HepG2 (cell line): ENCODE results near the gene LRRC70. TPM values are rescaled to one million over a fixed set of nuclear protein-coding genes. Genes with fewer than 3 reads are reported as not detected.

ENCODE experiments used
- ATAC-seq: fragments of 200-7000 bp; cut with Tn5 transposase; 3 replicates; pipeline ENCODE4 v1.9.1; 2020; ENCODE audit warnings: mild to moderate bottlenecking, moderate library complexity
- BruUV-seq: library from RNA; stranded (reverse); fragments of 400-500 nt; replicated peaks from 2 replicates; lab custom pipeline; 2021; lab: Mats Ljungman, UMichigan
- CTCF ChIA-PET: fragments of 300-600 bp; formaldehyde crosslinking; extraction: SDS; loops from one replicate; lab custom pipeline; 2021; ENCODE audit warnings: low total read pairs, inconsistent platforms, low intra/inter-chr PET ratio; lab: Yijun Ruan, JAX
- POLR2A ChIA-PET: fragments of 350-600 bp; sonication (Branson Sonifier 250); formaldehyde crosslinking; loops from one replicate; lab custom pipeline; 2020; ENCODE audit warnings: antibody characterized with exemption, inconsistent platforms; lab: Yijun Ruan, JAX
- DNase-seq: peaks from one replicate; pipeline ENCODE4 v3.0.0-alpha.2; 2015; ENCODE audit warnings: low spot score
- FAIRE-seq: peaks from 3 replicates; lab custom pipeline; 2011; peaks lifted over from hg19 to GRCh38; lab: Jason Lieb, UNC
- H2AFZ ChIP-seq: one replicate; pipeline ENCODE4 v1.6.1; 2011; ENCODE audit warnings: low read length, inconsistent platforms
- H3K27ac ChIP-seq: fragments of 300-600 bp; 3 replicates; pipeline ENCODE4 v1.8.0; 2011; ENCODE audit warnings: mixed run types, mild to moderate bottlenecking, mixed read lengths, low read length, inconsistent platforms; ENCODE audit not compliant: insufficient read depth; ENCODE audit errors: extremely low read length
- H3K27me3 ChIP-seq, 2 experiments: fragments of 200-600 bp in 1 of 2; 2 replicates in 1 of 2; 3 replicates in 1 of 2; pipeline versions ENCODE4 v1.6.0 to v1.8.0; 2011; ENCODE audit warnings: low read length in 2 of 2, mild to moderate bottlenecking in 2 of 2, moderate library complexity in 2 of 2, inconsistent platforms in 1 of 2; ENCODE audit not compliant: insufficient read depth in 2 of 2, control insufficient read depth in 1 of 2
- H3K36me3 ChIP-seq, 2 experiments: fragments of 200-600 bp in 1 of 2; replicated peaks in 1 of 2; 2 replicates in 1 of 2; 3 replicates in 1 of 2; pipeline versions ENCODE4 v1.5.1 to v1.8.0; 2011; ENCODE audit warnings: low read length in 2 of 2, inconsistent platforms in 1 of 2; ENCODE audit not compliant: insufficient read depth in 2 of 2, control insufficient read depth in 1 of 2
- H3K4me1 ChIP-seq: 2 replicates; pipeline ENCODE4 v1.5.1; 2012; ENCODE audit warnings: low read length, inconsistent platforms; ENCODE audit not compliant: insufficient read depth
- H3K4me2 ChIP-seq: 2 replicates; pipeline ENCODE4 v1.6.0; 2011; ENCODE audit warnings: low read depth, low read length, inconsistent platforms
- H3K4me3 ChIP-seq, 3 experiments: fragments of 200-600 bp in 1 of 3; sonication (generic), shearing (Covaris generic) in 1 of 3; replicated peaks in 1 of 3; 2 replicates each; pipeline ENCODE4 v1.5.1; 2011 to 2016; ENCODE audit warnings: low read length in 3 of 3, inconsistent platforms in 2 of 3, low read depth in 2 of 3, mild to moderate bottlenecking in 2 of 3, control low read depth in 1 of 3, mixed read lengths in 1 of 3; ENCODE audit not compliant: insufficient read depth in 1 of 3
- H3K79me2 ChIP-seq: one replicate; pipeline ENCODE4 v1.6.1; 2011; ENCODE audit warnings: low read length, inconsistent platforms; ENCODE audit not compliant: insufficient read depth
- H3K9ac ChIP-seq: 2 replicates; pipeline ENCODE4 v1.6.0; 2011; ENCODE audit warnings: mild to moderate bottlenecking, low read depth, low read length, inconsistent platforms; ENCODE audit not compliant: insufficient read depth
- H3K9me3 ChIP-seq: 2 replicates; pipeline ENCODE4 v1.5.1; 2012; ENCODE audit warnings: mild to moderate bottlenecking, low read length
- H4K20me1 ChIP-seq: 2 replicates; pipeline ENCODE4 v1.6.0; 2011; ENCODE audit warnings: inconsistent platforms, mild to moderate bottlenecking, low read length, moderate library complexity; ENCODE audit not compliant: insufficient read depth
- AKAP8 ChIP-seq: sonication (generic); formaldehyde crosslinking; IDR thresholded peaks from 2 replicates; pipeline ENCODE4 v1.5.1; 2020; ENCODE audit warnings: mild to moderate bottlenecking, missing genetic modification reagents
- ASH2L ChIP-seq: fragments of 300-600, 200-600 bp; sonication (generic); IDR thresholded peaks from 2 replicates; pipeline ENCODE4 v1.7.0; 2017; ENCODE audit warnings: low read depth, mild to moderate bottlenecking, moderate library complexity, mixed read lengths, low read length; ENCODE audit not compliant: insufficient read length
- ATF1 ChIP-seq: IDR thresholded peaks from 2 replicates; pipeline ENCODE4 v1.6.1; 2016; ENCODE audit warnings: mild to moderate bottlenecking, control low read depth
- CEBPB ChIP-seq: IDR thresholded peaks from 2 replicates; pipeline ENCODE4 v1.6.1; 2011; ENCODE audit warnings: low read depth, low read length, improper control_type of control experiment, borderline replicate concordance
- CENPBD1 ChIP-seq: sonication (generic); formaldehyde crosslinking; IDR thresholded peaks from 2 replicates; pipeline ENCODE4 v1.8.0; 2022; ENCODE audit warnings: missing genetic modification reagents, low read depth, mild to moderate bottlenecking, borderline replicate concordance
- ELF4 ChIP-seq: sonication (generic); formaldehyde crosslinking; IDR thresholded peaks from 2 replicates; pipeline ENCODE4 v1.5.0; 2020; ENCODE audit warnings: missing genetic modification reagents, mild to moderate bottlenecking, moderate library complexity, borderline replicate concordance
- GATA4 ChIP-seq: sonication (generic); IDR thresholded peaks from 2 replicates; pipeline ENCODE4 v1.6.1; 2016; ENCODE audit warnings: antibody characterized with exemption, low read depth, borderline replicate concordance
- GATAD1 ChIP-seq: IDR thresholded peaks from 2 replicates; pipeline ENCODE4 v1.6.1; 2016; ENCODE audit warnings: missing genetic modification reagents, missing compliant biosample characterization
- LBX2 ChIP-seq: sonication (generic); formaldehyde crosslinking; IDR thresholded peaks from 2 replicates; pipeline ENCODE4 v1.5.0; 2020; ENCODE audit warnings: missing genetic modification reagents, mild to moderate bottlenecking, borderline replicate concordance
- MAF1 ChIP-seq: sonication (generic); formaldehyde crosslinking; IDR thresholded peaks from 2 replicates; pipeline ENCODE4 v1.5.0; 2020; ENCODE audit warnings: missing genetic modification reagents, borderline replicate concordance
- MYC ChIP-seq: sonication (generic); formaldehyde crosslinking; IDR thresholded peaks from 2 replicates; pipeline ENCODE4 v1.9.0; 2021; ENCODE audit warnings: missing genetic modification reagents, borderline replicate concordance
- MZF1 ChIP-seq: sonication (generic); formaldehyde crosslinking; IDR thresholded peaks from 2 replicates; pipeline ENCODE4 v1.8.1; 2023; ENCODE audit warnings: mild to moderate bottlenecking, missing genetic modification reagents, borderline replicate concordance
- RCOR2 ChIP-seq: IDR thresholded peaks from 2 replicates; pipeline ENCODE4 v1.6.1; 2016; ENCODE audit warnings: missing biosample characterization, missing genetic modification reagents
- ZNF12 ChIP-seq: sonication (generic); formaldehyde crosslinking; IDR thresholded peaks from 2 replicates; pipeline ENCODE4 v1.5.0; 2020; ENCODE audit warnings: missing genetic modification reagents
- ZNF788 ChIP-seq: sonication (generic); formaldehyde crosslinking; IDR thresholded peaks from 2 replicates; pipeline ENCODE4 v1.5.0; 2020; ENCODE audit warnings: mild to moderate bottlenecking, missing genetic modification reagents, borderline replicate concordance
- ZNF883 ChIP-seq: sonication (generic); formaldehyde crosslinking; IDR thresholded peaks from 2 replicates; pipeline ENCODE4 v1.5.1; 2020; ENCODE audit warnings: mild to moderate bottlenecking, missing genetic modification reagents; ENCODE audit errors: not compliant biosample characterization
- ZSCAN30 ChIP-seq: sonication (generic); formaldehyde crosslinking; IDR thresholded peaks from 2 replicates; pipeline ENCODE4 v1.5.0; 2020; ENCODE audit warnings: mild to moderate bottlenecking, missing genetic modification reagents
- WGBS: methylation state at CpG from one replicate; pipeline ENCODE4 v1.1.6; 2017; ENCODE audit warnings: low lambda C conversion rate; 5-methylcytosine and 5-hydroxymethylcytosine counted together
- in situ Hi-C: cut with HindIII; loops from 2 replicates; pipeline ENCODE4 v1.10.0; 2017; ENCODE audit warnings: low pct_unique_long_range_greater_than_20kb; ENCODE audit not compliant: extremely low pct_ligation_motif_present
- intact Hi-C: fragments of 100-400 bp; cut with micrococcal nuclease; formaldehyde crosslinking; loops from one replicate; pipeline ENCODE4 v1.10.0; 2022; ENCODE audit not compliant: unreplicated experiment
- polyA plus RNA-seq, 8 experiments: library from polyadenylated mRNA; depleted of rRNA in 3 of 8; stranded (reverse) in 7 of 8; unstranded in 1 of 8; fragments of >200 nt; fragmentation: Illumina TruSeq in 4 of 8; extraction: Trizol in 4 of 8; gene quantifications; 2 replicates each; pipeline versions ENCODE4 v1.2.1 to v1.2.3, GENCODE V29; 2011 to 2016; ENCODE audit warnings: low read depth in 4 of 8, missing spikeins in 1 of 8, mixed read lengths in 1 of 8; ENCODE audit not compliant: insufficient read depth in 1 of 8
- total RNA-seq, 5 experiments: library from RNA; depleted of rRNA; stranded (reverse); fragments of >200 nt; fragmentation: Illumina TruSeq; extraction: Trizol; gene quantifications; 2 replicates each; pipeline ENCODE4 v1.2.3, GENCODE V29; 2016; ENCODE audit warnings: low read depth in 1 of 5

The LRRC70 gene
- total and polyA plus RNA-seq, 2 of the 13 experiments (the other 11 are each of a cell fraction or from before 2014, with no cell fraction given): 0.05 to 0.71 TPM

- no peak overlapping the region for H3K4me3 ChIP-seq
- 99% methylated on average over 4 of the region's 4 CpGs for WGBS
- ChIA-PET POLR2A (no interaction called here), CTCF (no interaction called here)
- peaks cover 3 to 16% of the 10 kb centered on the region in 2 experiments; a peak in 4 of 5 replicates for H3K36me3 ChIP-seq
- no peak overlapping the region for H2AFZ ChIP-seq
- TF ChIP-seq ASH2L (no peak), CENPBD1 (CRISPR knock-in tag) (no peak), ATF1 (CRISPR knock-in tag) (no peak), ZNF788 (no peak), MAF1 (CRISPR knock-in tag) (no peak), ZNF12 (CRISPR knock-in tag) (no peak), GATA4 (no peak), CEBPB (no peak), LBX2 (no peak)
- ATAC-seq (no peak), FAIRE-seq (no peak), DNase-seq (no peak)
- intact Hi-C loops (no loop called here), in situ Hi-C loops (no loop called here)
- H3K9ac ChIP-seq: no peak overlapping the region
- no peak overlapping the region for H3K4me2 ChIP-seq
- H3K9me3 ChIP-seq: no peaks in the 10 kb centered on the region
- H3K27ac ChIP-seq: no peak overlapping the region
- H3K79me2 ChIP-seq: no peaks in the 10 kb centered on the region
- BruUV-seq: no TSS peak
- H4K20me1 ChIP-seq: no peaks in the 10 kb centered on the region
- peaks cover 5% of the 10 kb centered on the region for H3K4me1 ChIP-seq
- H3K27me3 ChIP-seq: no peaks in the 10 kb centered on the region
Measured at GRCh38 chr5:62605638-62606037, 27.0 kb downstream of the LRRC70 start.

- Histone ChIP-seq H4K20me1 (no peaks in the 10 kb centered on the region), H3K4me2 (no peak overlapping the region), H3K79me2 (no peaks in the 10 kb centered on the region), H3K36me3 (peaks cover 3 to 15% of the 10 kb centered on the region in 2 experiments; a peak in 4 of 5 replicates), H3K4me1 (no peaks in the 10 kb centered on the region), H3K4me3 (no peak overlapping the region)
- no TSS peak for BruUV-seq
- FAIRE-seq: no peak
- POLR2A ChIA-PET: no interaction called here
- TF ChIP-seq MZF1 (CRISPR knock-in tag) (no peak), ZSCAN30 (CRISPR knock-in tag) (no peak), ELF4 (no peak), RCOR2 (CRISPR knock-in tag) (no peak), GATAD1 (CRISPR knock-in tag) (no peak), MYC (CRISPR knock-in tag) (no peak), ZNF883 (CRISPR knock-in tag) (no peak), AKAP8 (CRISPR knock-in tag) (no peak)
- TF ChIP-seq, all 625 proteins: peak for 0
- ATAC-seq (no peak; the same call in 2 of the 3 replicates), DNase-seq (no peak)
- Histone ChIP-seq H3K27ac (no peak overlapping the region), H3K9me3 (no peaks in the 10 kb centered on the region), H2AFZ (no peak overlapping the region), H3K27me3 (no peaks in the 10 kb centered on the region), H3K9ac (no peak overlapping the region)
- WGBS: 100% methylated on average over 1 of the region's 1 CpG
- intact Hi-C loops (no loop called here), in situ Hi-C loops (no loop called here)
- CTCF ChIA-PET: no interaction called here
Measured at GRCh38 chr5:62606878-62607277, 28.3 kb downstream of the LRRC70 start.
